ENCODE measurements around the gene DDX42. TPM values are rescaled to one million over a fixed set of nuclear protein-coding genes. Genes with fewer than 3 reads are reported as not detected.

The DDX42 gene
- total and polyA plus RNA-seq, 2 of the 13 experiments (the other 11 are each of a cell fraction or from before 2014, with no cell fraction given), result 87.2 to 92.9 TPM

- TF ChIP-seq JDP2 (CRISPR knock-in tag; IDR thresholded peaks at IDR 0.05; ENCODE audit: borderline replicate concordance) (no peak), JARID2 (CRISPR knock-in tag; IDR thresholded peaks at IDR 0.05; ENCODE audit: insufficient replicate concordance) (peak; percentile 25), TAF1 (CRISPR knock-in tag; IDR thresholded peaks at IDR 0.05) (peak; percentile 90), REPIN1 (CRISPR knock-in tag; IDR thresholded peaks at IDR 0.05; ENCODE audit: borderline replicate concordance, low read depth) (peak; percentile 82), ZNF143 (CRISPR knock-in tag; IDR thresholded peaks at IDR 0.05) (peak; percentile 49), SMC3 (IDR thresholded peaks at IDR 0.05; ENCODE audit: low read length) (no peak), ZXDC (CRISPR knock-in tag; IDR thresholded peaks at IDR 0.05) (peak; percentile 76; the same call in 1 of the 2 replicates), JUN (CRISPR knock-in tag; IDR thresholded peaks at IDR 0.05) (peak; percentile 8; the same call in 1 of the 2 replicates), ZNF329 (CRISPR knock-in tag; IDR thresholded peaks at IDR 0.05; ENCODE audit: low read depth) (no peak), ZBTB7B (CRISPR knock-in tag; IDR thresholded peaks at IDR 0.05) (peak; percentile 55; the same call in 1 of the 2 replicates), ZNF383 (CRISPR knock-in tag; IDR thresholded peaks at IDR 0.05; ENCODE audit: borderline replicate concordance) (no peak), TBX2 (CRISPR knock-in tag; IDR thresholded peaks at IDR 0.05; ENCODE audit: borderline replicate concordance) (peak; percentile 83), ZNF839 (CRISPR knock-in tag; IDR thresholded peaks at IDR 0.05; ENCODE audit: borderline replicate concordance) (peak; percentile 86; the same call in 1 of the 2 replicates), ZNF792 (CRISPR knock-in tag; IDR thresholded peaks at IDR 0.05) (peak; percentile 84), ZNF205 (CRISPR knock-in tag; IDR thresholded peaks at IDR 0.05) (peak; percentile 36; the same call in 1 of the 2 replicates), EEA1 (CRISPR knock-in tag; IDR thresholded peaks at IDR 0.05; ENCODE audit: borderline replicate concordance) (0 out of 2 replicates have a peak, but pooled peaks have one; percentile 9), SPEN (CRISPR knock-in tag; IDR thresholded peaks at IDR 0.05; ENCODE audit: low read depth) (peak; percentile 73), ZSCAN31 (CRISPR knock-in tag; IDR thresholded peaks at IDR 0.05; ENCODE audit: low read depth) (peak; percentile 81), MXD4 (CRISPR knock-in tag; IDR thresholded peaks at IDR 0.05) (no peak; the same call in 1 of the 2 replicates), SOX5 (CRISPR knock-in tag; IDR thresholded peaks at IDR 0.05; ENCODE audit: borderline replicate concordance) (0 out of 2 replicates have a peak, but pooled peaks have one; percentile 6), ZNF292 (CRISPR knock-in tag; IDR thresholded peaks at IDR 0.05; ENCODE audit: borderline replicate concordance, low read depth) (peak; percentile 94), ZNF12 (CRISPR knock-in tag; IDR thresholded peaks at IDR 0.05) (peak; percentile 5; the same call in 1 of the 2 replicates), MIER3 (CRISPR knock-in tag; IDR thresholded peaks at IDR 0.05; ENCODE audit: borderline replicate concordance) (peak; percentile 29; the same call in 1 of the 2 replicates)
- TF ChIP-seq, protein P1, sequence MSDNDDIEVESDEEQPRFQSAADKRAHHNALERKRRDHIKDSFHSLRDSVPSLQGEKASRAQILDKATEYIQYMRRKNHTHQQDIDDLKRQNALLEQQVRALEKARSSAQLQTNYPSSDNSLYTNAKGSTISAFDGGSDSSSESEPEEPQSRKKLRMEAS (IDR thresholded peaks at IDR 0.05), result peak; percentile 92
- TF ChIP-seq, protein P2, sequence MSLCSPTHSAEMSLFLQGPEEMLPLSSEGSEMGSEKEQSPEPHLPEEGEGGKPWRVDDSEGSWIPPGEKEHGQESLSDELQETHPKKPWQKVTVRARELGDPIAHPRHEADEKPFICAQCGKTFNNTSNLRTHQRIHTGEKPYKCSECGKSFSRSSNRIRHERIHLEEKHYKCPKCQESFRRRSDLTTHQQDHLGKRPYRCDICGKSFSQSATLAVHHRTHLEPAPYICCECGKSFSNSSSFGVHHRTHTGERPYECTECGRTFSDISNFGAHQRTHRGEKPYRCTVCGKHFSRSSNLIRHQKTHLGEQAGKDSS (CRISPR knock-in tag; IDR thresholded peaks at IDR 0.05; ENCODE audit: borderline replicate concordance, low read depth), result peak; percentile 6; the same call in 1 of the 2 replicates
- TF ChIP-seq, protein P3, sequence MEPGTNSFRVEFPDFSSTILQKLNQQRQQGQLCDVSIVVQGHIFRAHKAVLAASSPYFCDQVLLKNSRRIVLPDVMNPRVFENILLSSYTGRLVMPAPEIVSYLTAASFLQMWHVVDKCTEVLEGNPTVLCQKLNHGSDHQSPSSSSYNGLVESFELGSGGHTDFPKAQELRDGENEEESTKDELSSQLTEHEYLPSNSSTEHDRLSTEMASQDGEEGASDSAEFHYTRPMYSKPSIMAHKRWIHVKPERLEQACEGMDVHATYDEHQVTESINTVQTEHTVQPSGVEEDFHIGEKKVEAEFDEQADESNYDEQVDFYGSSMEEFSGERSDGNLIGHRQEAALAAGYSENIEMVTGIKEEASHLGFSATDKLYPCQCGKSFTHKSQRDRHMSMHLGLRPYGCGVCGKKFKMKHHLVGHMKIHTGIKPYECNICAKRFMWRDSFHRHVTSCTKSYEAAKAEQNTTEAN (CRISPR knock-in tag; conservative IDR thresholded peaks at IDR 0.05), result peak; percentile 77
Observed at GRCh38 chr17:63741408-63742173, 32.4 kb upstream of the DDX42 start, which contains the start of gene STRADA (continued).
